Stomach (tissue), 4 donors: ENCODE results near the gene FNDC3B.

Experiments used
- EP300 ChIP-seq: sonication (generic); formaldehyde crosslinking; IDR thresholded peaks from one replicate; pipeline ENCODE4 v1.6.1; 2017; ENCODE audit warnings: antibody characterized with exemption
- POLR2A ChIP-seq, 4 donors: fragments of 450-650 bp; IDR thresholded peaks; one replicate each; pipeline ENCODE4 v1.6.1; 2016; ENCODE audit warnings: antibody characterized with exemption in 4 of 4, control low read depth in 2 of 4, mild to moderate bottlenecking in 1 of 4, moderate library complexity in 1 of 4
- POLR2AphosphoS5 ChIP-seq, 3 donors: sonication (generic); formaldehyde crosslinking; IDR thresholded peaks; one replicate each; pipeline ENCODE4 v1.6.1; 2016; ENCODE audit warnings: antibody characterized with exemption in 3 of 3
- TF ChIP-seq, protein P1 (sequence below), 7 experiments: fragments of 450-650 bp in 4 of 7; fragments of 200-600 bp in 3 of 7; sonication (generic) in 3 of 7; IDR thresholded peaks; one replicate each; pipeline ENCODE4 v1.5.1; 2016 to 2019; ENCODE audit warnings: antibody characterized with exemption in 7 of 7, control low read depth in 2 of 7, mild to moderate bottlenecking in 1 of 7

DNA sequence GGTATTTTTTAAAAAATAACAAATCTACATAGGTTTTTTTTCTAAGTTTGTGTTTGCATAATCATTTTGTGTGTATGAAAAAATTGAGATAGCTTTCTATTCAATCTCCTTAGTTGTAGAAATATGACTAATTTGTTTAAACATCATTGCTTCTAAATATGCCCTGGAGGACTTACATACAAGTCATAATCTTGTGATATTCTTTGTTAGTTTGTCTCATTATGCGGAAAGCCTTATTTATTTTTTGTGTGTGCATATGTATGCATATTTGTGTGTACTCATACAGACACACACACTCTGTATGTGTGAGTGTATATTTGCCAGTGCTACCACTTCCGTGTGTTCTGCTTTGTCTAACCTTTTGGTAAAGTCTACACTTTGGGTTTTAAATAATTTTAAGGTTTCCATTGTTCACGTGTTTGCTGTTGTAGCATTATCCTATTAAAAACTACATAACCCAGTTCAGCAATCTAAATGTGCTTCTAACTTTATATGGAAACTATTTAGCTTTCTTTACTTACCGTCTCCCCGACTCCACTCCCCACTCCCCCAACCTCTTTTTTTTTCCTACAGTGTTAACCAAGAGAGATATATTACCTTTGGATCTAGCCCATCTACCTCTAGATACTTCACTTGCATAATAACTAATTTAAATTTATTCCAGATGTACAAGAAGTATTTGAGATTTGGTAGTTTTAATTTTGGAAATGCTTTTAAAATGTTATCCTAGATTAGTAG, 111.7 kb downstream of the FNDC3B start:
- TF ChIP-seq POLR2AphosphoS5 (IDR thresholded peaks at IDR 0.05), result no peak
- TF ChIP-seq, protein P1, sequence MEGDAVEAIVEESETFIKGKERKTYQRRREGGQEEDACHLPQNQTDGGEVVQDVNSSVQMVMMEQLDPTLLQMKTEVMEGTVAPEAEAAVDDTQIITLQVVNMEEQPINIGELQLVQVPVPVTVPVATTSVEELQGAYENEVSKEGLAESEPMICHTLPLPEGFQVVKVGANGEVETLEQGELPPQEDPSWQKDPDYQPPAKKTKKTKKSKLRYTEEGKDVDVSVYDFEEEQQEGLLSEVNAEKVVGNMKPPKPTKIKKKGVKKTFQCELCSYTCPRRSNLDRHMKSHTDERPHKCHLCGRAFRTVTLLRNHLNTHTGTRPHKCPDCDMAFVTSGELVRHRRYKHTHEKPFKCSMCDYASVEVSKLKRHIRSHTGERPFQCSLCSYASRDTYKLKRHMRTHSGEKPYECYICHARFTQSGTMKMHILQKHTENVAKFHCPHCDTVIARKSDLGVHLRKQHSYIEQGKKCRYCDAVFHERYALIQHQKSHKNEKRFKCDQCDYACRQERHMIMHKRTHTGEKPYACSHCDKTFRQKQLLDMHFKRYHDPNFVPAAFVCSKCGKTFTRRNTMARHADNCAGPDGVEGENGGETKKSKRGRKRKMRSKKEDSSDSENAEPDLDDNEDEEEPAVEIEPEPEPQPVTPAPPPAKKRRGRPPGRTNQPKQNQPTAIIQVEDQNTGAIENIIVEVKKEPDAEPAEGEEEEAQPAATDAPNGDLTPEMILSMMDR (IDR thresholded peaks at IDR 0.05), result no peak
- TF ChIP-seq EP300, result no peak
- TF ChIP-seq POLR2A (IDR thresholded peaks at IDR 0.05), result no peak
